ENCODE results near the gene C1GALT1. TPM values are rescaled to one million over a fixed set of nuclear protein-coding genes. Genes with fewer than 3 reads are reported as not detected.
"Not testable (repeated sequence)": the region's sequence is repeated elsewhere in the genome, so short reads cannot be mapped to it uniquely, and the experiment has no call there.

The C1GALT1 gene
- total RNA-seq, 1 donor from 2014 or later, result 25.2 TPM

GRCh38 chr7:7237978-7238267 is 55.6 kb downstream of the C1GALT1 start:
- Mint-ChIP-seq H3K4me1 (ENCODE audit: low read depth) (peaks cover 12% of the 10 kb centered on the region), H3K27ac (ENCODE audit: unreplicated experiment) (no peak overlapping the region), H3K4me3 (ENCODE audit: unreplicated experiment) (no peak overlapping the region), H3K36me3 (ENCODE audit: low read depth) (peaks cover 10% of the 10 kb centered on the region), H3K27me3 (ENCODE audit: low read depth) (no peaks in the 10 kb centered on the region), H3K9me3 (ENCODE audit: low read depth) (no peaks in the 10 kb centered on the region)
- TF ChIP-seq, protein P1, sequence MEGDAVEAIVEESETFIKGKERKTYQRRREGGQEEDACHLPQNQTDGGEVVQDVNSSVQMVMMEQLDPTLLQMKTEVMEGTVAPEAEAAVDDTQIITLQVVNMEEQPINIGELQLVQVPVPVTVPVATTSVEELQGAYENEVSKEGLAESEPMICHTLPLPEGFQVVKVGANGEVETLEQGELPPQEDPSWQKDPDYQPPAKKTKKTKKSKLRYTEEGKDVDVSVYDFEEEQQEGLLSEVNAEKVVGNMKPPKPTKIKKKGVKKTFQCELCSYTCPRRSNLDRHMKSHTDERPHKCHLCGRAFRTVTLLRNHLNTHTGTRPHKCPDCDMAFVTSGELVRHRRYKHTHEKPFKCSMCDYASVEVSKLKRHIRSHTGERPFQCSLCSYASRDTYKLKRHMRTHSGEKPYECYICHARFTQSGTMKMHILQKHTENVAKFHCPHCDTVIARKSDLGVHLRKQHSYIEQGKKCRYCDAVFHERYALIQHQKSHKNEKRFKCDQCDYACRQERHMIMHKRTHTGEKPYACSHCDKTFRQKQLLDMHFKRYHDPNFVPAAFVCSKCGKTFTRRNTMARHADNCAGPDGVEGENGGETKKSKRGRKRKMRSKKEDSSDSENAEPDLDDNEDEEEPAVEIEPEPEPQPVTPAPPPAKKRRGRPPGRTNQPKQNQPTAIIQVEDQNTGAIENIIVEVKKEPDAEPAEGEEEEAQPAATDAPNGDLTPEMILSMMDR (IDR thresholded peaks at IDR 0.05), result no peak
- DNase-seq (ENCODE audit: low spot score), result no peak

GRCh38 chr7:7239346-7239745 is 57.0 kb downstream of the C1GALT1 start:
- Mint-ChIP-seq H3K9me3 (ENCODE audit: low read depth) (no peaks in the 10 kb centered on the region), H3K4me3 (ENCODE audit: unreplicated experiment) (no peak overlapping the region), H3K27ac (ENCODE audit: unreplicated experiment) (peak overlapping the region; percentile 28), H3K27me3 (ENCODE audit: low read depth) (no peaks in the 10 kb centered on the region), H3K4me1 (ENCODE audit: low read depth) (peaks cover 9% of the 10 kb centered on the region), H3K36me3 (ENCODE audit: low read depth) (peaks cover 10% of the 10 kb centered on the region)
- DNase-seq (ENCODE audit: low spot score), result no peak
- TF ChIP-seq, protein P1 (IDR thresholded peaks at IDR 0.05), result no peak

DNA sequence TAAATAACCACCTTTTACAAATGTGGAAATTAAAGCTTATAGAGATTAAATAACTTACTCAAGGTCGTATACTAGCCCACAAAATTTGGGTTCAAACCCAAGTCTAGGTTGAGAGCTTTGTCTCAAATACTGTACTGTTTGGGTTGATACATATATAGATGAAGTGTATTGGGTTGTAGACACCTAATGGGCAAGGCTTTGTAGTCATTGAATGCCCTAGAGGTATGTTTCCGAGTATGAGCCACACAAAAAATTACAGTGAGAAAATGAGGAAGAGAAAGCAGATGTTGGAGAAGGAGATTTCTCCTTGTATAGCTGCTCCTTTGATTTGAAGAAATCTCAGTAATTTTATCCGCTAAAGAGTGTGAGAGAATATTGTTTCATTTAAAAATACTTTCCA is 60.6 kb downstream of the C1GALT1 start:
- TF ChIP-seq, protein P1 (IDR thresholded peaks at IDR 0.05), result no peak
- Mint-ChIP-seq H3K27ac (ENCODE audit: unreplicated experiment) (no peak overlapping the region), H3K27me3 (ENCODE audit: low read depth) (no peaks in the 10 kb centered on the region), H3K9me3 (ENCODE audit: low read depth) (no peaks in the 10 kb centered on the region), H3K36me3 (ENCODE audit: low read depth) (peaks cover 3% of the 10 kb centered on the region), H3K4me1 (ENCODE audit: low read depth) (peaks cover 12% of the 10 kb centered on the region), H3K4me3 (ENCODE audit: unreplicated experiment) (no peak overlapping the region)
- no peak for DNase-seq (ENCODE audit: low spot score)

- not testable (repeated sequence) for H3K9me3 Mint-ChIP-seq (ENCODE audit: low read depth); DNase-seq (ENCODE audit: low spot score); H3K36me3 Mint-ChIP-seq (ENCODE audit: low read depth); H3K4me3 Mint-ChIP-seq (ENCODE audit: unreplicated experiment); H3K27ac Mint-ChIP-seq (ENCODE audit: unreplicated experiment); H3K4me1 Mint-ChIP-seq (ENCODE audit: low read depth); H3K27me3 Mint-ChIP-seq (ENCODE audit: low read depth)
Measured at GRCh38 chr7:7245233-7245632, 62.9 kb downstream of the C1GALT1 start.

GRCh38 chr7:7246223-7246622 is 63.9 kb downstream of the C1GALT1 start:
- Mint-ChIP-seq H3K9me3 (ENCODE audit: low read depth) (no peaks in the 10 kb centered on the region), H3K27ac (ENCODE audit: unreplicated experiment) (no peak overlapping the region), H3K36me3 (ENCODE audit: low read depth) (peaks cover under 1% of the 10 kb centered on the region), H3K4me1 (ENCODE audit: low read depth) (peaks cover 7% of the 10 kb centered on the region), H3K27me3 (ENCODE audit: low read depth) (no peaks in the 10 kb centered on the region), H3K4me3 (ENCODE audit: unreplicated experiment) (no peak overlapping the region)
- TF ChIP-seq, protein P1 (IDR thresholded peaks at IDR 0.05), result no peak
- no peak for DNase-seq (ENCODE audit: low spot score)

- H3K27ac Mint-ChIP-seq (ENCODE audit: unreplicated experiment), result no peak overlapping the region
- H3K27me3 Mint-ChIP-seq (ENCODE audit: low read depth), result no peaks in the 10 kb centered on the region
- no peaks in the 10 kb centered on the region for H3K9me3 Mint-ChIP-seq (ENCODE audit: low read depth)
- DNase-seq (ENCODE audit: low spot score), result no peak
- peaks cover 7% of the 10 kb centered on the region for H3K4me1 Mint-ChIP-seq (ENCODE audit: low read depth)
- TF ChIP-seq, protein P1 (IDR thresholded peaks at IDR 0.05), result no peak
- H3K36me3 Mint-ChIP-seq (ENCODE audit: low read depth), result no peaks in the 10 kb centered on the region
- no peak overlapping the region for H3K4me3 Mint-ChIP-seq (ENCODE audit: unreplicated experiment)
Measured at GRCh38 chr7:7247658-7248057, 65.3 kb downstream of the C1GALT1 start.
